ENCODE measurements around the gene TRPV3.
"Not testable (repeated sequence)": the region's sequence is repeated elsewhere in the genome, so short reads cannot be mapped to it uniquely, and the experiment has no call there.

TRPV3 gene

DNA sequence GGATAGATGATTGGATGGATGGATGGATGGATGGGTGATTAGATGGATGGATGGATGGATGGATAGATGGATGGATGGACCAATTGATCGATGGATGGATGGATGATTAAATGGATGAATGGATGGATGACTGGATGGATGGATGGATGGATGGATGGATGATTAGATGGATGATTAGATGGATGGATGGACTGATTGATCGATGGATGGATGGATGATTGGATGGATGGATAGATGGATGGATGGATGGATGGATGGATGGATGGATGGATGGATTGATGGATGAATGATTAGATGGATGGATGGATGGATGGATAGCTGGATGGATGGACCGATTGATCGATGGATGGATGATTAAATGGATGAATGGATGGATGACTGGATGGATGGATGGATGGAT, 38.1 kb downstream of the TRPV3 start:
- not testable (repeated sequence) for FAIRE-seq

DNA sequence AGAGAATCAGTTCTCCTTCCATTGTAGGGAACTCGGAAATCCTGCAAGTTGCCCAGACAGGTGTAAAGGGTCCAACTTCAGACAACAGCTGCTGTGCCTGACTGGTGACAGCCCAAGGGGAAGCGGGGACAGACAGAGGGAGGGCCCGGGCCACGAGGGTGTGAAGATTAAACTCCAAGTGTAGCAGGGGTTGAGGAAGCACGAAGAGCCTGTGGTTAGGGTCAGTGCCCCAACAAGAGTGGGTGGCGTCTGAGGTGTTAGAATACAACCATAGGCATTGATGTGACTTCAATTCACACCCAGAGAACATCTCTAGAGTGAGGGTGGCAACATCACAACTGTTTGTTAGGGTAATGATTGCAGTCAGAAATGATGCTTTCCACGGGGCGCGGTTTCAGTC, 42.7 kb downstream of the TRPV3 start:
- no peak for FAIRE-seq

DNA sequence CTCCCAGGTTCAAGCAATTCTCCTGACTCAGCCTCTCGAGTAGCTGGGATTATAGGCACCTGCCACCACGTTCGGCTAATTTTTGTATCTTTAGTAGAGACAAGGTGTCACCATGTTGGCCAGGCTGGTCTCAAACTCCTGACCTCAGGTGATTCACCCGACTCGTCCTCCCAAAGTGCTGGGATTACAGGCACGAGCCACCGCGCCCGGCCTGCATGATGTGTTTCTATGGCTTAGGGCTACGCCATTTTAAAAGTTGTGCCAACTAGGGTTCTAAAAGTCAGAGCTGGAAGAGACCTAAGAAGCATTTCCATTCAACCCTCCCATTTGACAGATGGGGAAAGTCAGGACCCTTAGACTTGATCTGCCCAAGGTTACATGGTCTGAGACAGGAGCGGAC, 43.4 kb downstream of the TRPV3 start:
- FAIRE-seq, result not testable (repeated sequence)

DNA sequence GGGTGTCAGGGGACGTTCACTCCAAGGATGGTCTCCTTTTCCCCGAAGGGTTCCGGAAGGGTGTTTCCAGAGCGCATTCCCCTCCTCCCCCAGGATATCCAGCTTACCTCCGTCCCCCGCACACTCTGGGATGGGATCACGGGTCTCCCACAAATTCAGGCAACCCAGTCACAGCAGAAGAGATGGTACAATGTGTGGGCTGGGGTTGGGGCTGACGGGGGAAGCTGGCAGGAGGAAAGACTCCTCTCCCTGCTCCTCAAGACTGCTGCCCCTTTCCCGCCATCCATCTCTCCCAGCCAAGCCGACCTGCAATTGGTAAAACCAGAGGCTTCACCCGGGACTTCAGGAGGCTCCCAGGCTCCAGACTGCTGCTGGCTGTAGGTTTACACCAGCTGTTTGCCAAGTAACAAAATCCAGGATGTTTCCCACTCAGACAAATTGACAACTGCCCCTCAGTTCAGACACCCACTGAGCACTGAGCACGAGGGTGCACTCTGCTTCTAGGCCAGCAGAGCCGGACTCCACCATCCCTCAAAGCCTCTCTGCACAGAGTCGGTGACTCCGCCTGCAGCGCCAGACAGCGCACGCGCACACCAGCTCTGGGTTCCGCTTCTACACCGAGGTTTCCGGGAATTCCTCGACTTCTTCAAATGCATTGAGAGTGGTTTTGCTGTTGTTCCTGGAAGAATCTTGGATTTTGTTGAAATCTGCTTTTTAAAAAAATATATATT, 44.1 kb downstream of the TRPV3 start:
- FAIRE-seq, result no peak

DNA sequence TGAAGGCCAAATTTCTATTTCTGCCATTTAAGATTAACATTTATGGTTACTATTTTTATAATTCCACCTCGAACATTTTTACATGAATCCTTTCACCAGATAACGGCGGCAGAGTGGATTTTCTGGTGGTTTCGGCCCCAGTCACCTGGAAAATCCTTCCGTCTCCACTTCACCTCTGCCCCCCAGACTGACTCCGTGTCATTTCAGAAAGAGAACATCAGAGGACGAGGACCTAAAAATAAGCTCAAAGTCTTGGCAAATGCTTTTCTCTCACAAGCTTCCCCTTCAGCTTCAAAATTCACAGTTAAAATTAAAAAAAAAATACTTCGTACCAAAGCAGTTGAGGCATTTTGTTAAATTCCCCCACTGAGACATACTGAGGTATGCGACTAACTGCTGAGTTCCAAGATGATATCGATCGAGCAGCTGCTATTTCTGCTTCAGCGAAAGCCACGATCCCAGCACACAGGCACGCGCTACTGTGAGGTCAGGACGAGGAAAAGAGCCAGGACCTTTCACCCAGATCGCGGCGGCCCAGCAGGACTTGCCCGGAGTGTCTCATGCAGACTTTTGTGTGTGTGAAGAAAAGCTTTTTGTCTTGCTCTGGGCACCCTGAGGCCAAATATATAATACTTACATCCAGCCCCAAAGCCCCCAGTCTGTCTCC, 45.0 kb downstream of the TRPV3 start:
- no peak for FAIRE-seq

DNA sequence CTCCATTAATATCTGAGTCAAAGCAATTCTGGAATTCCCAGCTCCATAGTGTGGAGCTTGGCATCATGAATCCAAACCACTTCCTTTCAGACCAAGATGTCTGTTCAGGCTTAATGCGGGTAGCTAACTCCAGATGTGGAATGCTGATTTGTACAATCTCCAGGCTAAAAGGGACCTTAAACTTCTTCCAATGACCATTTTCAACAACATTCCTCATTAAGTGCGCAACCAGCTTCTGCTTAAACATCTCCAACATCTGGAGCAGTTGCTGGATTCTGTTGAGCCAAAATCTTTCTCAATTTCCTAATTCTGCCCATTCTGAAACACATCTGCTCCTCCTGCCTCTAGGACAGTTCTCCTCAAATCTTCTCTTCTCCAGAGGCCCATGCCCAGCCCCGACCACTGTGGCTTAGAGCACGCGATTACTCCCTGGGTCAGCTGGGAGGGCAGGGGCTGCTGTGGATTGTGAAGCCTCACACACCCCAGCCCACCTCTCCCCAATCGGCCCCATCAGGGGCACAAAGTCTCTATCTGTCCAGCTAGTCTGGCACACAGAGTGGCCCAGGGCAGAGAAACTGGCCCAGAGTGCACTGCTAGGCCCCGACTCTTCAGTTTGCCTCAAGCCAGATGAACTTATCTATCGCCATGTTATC, 45.6 kb downstream of the TRPV3 start:
- no peak for FAIRE-seq

DNA sequence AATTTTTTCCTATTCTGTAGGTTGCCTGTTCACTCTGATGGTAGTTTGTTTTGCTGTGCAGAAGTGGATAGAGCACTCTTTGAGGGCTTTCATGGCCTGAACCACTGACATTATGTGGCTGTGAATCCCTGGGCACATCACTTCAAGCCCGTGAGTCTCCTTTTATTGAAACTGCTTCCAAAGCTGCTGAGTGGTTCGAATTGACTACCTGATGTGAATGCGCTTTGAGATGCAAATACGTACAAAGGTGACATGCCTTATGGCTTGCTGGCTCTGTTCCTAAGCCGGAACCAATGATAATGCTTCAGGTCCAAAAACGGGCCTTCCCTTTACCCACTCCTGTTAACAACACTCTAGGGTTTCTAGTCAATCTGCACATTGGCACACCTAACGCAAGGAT, 47.5 kb downstream of the TRPV3 start:
- FAIRE-seq, result no peak

DNA sequence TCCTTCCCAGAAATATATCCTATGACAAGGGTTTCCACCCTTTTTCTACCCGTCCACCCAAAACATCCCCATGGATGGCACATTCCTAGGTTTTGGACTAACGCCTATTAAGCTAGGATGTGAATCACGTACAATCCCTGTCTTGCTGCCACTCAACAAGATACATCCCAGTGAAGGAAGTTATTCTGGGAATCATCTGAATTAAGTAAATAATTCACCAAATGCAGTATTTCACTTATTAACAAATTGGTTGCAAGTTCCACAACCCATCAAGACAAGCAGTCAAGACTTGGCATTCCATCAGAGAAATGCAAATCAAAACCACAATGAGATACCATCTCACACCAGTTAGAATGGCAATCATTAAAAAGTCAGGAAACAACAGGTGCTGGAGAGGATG, 49.7 kb downstream of the TRPV3 start:
- FAIRE-seq, result no peak

DNA sequence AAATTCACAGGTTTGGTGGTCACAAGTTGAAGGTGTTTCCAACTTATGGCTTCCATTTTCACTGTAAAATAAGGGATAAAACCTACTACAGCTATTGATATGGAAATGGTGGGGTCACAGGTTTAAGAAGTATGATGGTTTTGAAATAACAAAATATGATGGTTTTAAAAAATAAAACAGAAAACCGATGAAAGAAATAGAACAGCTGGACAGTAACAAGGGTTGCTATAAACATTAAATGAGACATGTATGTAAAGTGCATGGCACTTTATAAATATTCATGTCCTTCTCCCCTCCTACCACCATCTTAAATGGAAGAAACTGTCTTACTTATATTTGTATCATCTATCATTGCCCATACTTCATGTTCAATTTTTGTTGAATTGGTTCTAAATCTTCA, 50.5 kb downstream of the TRPV3 start:
- no peak for FAIRE-seq

DNA sequence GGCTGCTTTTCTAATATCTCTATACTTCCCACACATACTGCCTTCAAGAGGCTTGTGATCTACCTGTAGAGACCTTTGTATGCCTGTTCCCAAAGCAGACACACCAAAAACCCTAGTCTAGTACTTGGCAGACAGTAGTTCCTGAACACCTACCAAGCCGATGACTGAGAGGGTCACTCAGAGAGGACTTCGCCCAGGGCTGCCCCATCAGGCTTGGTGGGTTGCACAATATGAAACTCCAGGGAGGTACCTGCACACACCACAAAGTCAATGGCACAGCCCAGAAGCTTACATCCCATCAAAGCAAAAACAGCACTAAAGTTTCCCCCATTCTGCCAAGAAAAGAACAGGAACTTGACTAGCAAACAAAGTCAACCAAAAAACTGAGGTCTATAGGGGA, 51.6 kb downstream of the TRPV3 start:
- no peak for FAIRE-seq

DNA sequence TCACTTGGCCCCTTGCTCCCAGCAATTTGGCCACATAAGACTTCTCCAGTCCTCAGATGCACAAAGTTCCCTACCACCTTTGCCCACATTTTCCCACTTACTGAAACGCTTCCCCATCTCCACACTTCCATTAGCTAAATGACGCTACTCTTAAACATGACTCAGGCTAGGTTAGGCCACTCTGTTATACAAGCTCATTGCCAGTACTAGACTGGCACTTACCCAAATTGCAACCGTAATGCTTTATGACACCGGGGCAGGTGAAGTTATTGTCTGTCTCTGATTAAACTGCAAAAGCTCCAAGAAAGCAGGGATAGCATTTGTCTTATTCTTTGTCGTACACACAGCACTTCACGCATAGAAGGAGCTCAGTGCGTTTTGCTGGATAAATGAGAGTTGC, 52.6 kb downstream of the TRPV3 start:
- FAIRE-seq, result no peak

DNA sequence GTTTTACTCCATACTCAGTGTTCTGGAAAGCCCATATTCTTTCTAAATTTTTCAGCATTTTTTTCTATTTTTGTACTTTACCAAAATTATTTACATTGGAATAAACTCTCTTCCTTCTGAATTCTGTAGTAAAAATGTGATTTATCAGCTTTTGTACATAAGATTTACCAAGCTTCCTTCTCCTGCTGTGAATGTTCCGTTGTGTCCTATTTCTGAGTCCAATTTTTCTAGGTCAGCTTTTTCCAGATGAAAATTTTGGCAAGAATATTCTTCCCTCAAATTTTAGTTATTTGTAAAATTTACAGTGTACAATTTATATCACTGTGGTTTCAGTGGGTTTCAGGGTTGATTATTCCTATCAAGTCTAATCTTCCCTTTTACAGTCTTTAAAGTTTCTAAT, 54.3 kb downstream of the TRPV3 start:
- FAIRE-seq, result no peak

DNA sequence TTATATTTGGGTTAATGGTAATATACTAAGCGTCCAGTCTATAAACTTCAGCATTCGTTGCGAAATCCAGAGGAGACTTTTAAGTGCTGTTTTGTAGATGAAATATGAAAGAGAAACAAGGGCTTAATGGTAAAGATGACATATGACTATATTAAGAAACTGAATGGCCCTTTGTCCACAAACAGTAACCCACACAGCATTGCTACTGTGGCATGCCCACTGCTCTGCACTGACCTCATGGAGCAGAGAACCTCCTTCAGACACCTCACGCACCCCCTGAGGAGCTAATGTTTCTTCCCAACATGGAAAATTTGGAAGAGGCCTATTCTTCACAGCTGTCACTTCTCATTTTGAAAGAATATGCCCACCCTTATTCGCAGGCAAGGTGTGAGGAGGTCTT, 55.1 kb downstream of the TRPV3 start:
- FAIRE-seq, result no peak

DNA sequence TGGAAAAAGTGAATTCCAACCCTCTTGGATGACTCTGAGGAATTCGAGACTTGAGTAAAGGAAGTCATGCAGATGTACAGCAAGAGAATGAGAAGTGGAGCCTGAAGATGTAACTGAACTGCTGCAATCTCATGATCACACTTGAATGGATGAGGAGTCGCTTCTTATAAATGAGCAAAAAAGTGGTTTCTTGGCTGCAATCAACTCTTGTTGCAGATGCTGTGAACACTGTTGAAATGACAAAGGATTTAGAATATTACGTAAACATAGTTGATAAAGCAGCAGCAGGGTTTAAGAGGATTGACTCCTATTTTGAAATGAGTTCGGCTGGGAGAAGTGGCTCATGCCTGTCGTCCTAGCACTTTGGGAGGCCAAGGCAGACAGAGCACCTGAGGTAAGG, 56.3 kb downstream of the TRPV3 start:
- FAIRE-seq, result no peak

DNA sequence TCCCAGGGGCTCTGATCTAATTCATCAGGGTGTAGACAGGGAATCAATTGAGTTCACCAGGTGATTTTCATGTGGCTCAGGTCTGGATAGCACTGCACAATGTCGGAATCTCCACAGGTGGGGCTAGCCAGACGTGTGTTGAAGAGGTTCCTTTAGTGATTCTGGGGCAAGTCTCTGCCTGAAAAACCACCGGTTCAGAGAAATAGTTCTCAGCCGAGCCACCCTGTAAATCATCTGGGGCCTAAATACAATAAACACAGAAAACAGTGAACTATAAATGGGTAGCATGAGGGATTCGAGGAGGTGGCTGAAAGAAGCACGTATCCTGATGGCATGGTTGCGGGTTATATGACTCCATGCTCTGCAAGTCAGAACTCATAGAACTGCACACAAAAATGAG, 60.5 kb downstream of the TRPV3 start:
- no peak for FAIRE-seq

DNA sequence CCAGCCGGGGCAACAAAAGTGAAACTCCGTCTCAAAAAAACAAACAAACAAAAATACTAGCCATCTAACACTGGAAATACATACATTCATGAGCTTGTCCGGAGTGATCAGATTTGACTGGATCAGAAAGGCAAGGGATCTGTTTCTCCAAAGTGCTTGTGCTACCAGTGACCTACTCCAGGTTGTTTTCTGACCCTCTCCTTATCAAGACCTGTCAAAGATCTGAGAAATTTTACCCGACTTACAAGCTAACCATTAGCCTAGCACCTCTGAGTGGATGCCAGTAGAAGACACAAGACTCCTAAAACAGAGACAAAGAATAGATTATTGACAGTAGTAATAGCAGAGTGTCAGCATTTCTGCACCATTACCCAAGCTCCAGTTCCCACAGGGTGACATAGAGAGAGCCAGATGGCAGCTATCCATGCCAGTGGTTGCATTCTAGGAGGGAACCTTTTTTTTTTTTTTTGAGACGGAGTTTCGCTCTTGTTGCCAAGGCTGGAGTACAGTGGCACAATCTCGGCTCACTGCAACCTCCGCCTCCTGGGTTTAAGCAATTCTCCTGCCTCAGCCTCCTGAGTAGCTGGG, 72.0 kb downstream of the TRPV3 start:
- no peak for FAIRE-seq

DNA sequence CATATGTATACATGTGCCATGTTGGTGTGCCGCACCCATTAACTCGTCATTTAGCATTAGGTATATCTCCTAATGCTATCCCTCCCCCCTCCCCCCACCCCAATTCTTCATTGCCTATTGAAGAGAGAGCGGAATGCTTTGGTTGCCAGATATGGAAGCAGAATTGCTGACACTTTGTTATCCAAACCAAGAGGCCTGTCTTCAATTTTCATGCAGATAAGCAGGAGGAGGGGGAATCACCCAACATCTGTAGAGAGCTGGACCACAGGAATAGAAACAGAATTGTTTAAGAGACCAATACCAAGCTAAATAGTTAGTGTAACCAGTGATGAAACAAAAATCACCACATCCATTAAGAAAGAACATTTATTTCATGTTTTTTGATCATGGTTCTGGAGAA, 74.8 kb downstream of the TRPV3 start:
- FAIRE-seq, result no peak

DNA sequence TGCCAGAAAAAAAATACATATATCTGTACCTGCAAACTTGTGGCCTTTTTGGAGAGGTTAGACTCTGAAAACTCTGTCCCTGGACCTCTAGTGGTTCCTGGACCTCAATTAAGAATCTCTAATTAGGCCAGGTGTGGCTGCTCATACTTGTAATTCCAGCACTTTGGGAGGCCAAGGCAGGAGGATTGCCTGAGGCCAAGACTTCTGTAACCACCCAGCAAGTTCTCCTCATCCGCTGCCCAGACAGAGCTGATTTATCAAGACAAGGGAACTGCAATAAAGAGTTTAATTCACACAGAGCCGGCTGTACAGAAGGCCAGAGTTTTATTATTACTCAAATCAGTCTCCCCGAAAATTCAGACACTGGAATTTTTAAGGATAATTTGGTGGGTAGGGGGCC, 77.6 kb downstream of the TRPV3 start:
- no peak for FAIRE-seq

DNA sequence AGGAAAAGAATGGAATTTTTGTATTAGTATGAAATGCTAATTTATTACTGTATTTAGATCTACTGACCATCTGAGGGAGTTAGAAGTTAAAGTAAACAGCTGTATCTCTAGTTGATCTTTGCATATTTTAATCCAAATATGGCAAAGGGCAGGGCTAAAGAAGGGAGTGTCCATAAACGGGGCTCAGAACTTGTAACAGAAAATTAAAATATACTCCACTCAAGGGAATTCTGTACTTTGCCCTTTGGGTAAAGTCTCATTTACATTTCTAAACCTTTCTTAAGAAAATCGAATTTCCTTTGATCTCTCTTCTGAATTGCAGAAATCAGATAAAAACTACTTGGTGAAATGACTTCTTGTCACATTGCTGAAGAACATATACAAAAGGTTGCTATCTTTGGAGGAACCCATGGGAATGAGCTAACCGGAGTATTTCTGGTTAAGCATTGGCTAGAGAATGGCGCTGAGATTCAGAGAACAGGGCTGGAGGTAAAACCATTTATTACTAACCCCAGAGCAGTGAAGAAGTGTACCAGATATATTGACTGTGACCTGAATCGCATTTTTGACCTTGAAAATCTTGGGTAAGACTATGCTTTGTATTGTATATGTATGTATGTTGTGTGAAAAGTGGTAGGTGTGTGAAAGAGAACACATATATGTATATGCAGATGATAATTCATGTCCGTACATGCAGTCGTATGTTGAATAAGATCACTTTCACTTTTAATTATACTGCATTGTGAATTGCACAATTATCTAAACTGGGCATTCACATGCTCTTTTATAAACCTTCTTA, 81.6 kb downstream of the TRPV3 start, which contains the start of gene ASPA:
Gene ASPA (plus strand): TSS at position 186 of the 799 bp plus-strand sequence. CDS start 163 bp downstream, at position 349.
- no peak for FAIRE-seq

DNA sequence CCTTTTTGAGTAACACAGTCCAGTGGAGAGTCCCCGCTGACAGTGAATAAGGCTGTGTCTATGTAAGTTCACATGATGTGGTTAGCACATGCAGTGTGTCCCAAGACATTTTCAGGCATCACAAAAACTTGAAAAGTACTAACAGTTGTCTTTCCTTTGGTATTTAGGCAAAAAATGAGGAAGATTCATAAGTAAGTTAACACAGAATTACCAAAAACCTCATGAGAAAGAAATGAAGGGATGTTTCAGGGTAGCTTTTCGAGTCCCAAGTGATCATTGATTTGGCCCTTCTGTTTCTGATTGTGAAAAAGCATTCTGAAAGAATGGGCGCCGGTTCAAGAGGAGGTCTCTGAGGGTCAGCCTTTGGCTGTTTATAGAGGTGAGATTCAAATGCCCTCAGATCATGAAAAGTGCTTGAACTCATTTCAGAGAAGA, 82.3 kb downstream of the TRPV3 start:
- FAIRE-seq, result no peak

DNA sequence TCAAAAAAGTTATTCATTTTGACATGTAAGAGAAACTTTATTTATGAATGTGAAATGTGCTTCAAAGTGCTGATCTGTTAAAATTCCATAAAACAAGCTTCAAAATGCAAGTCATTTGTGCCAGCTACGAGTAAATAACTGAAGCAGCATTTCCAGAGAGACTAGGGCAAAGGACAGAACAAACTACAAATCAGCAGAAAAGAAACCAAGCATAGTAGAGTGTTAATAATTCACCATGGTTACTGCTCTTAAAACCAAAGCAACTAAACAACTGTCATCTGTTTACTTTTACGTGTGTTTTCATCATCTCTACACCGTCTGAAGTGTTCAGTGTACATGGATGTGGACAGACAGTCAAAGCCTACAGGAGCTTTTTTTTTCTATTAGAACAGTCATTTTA, 83.4 kb downstream of the TRPV3 start:
- FAIRE-seq, result no peak

DNA sequence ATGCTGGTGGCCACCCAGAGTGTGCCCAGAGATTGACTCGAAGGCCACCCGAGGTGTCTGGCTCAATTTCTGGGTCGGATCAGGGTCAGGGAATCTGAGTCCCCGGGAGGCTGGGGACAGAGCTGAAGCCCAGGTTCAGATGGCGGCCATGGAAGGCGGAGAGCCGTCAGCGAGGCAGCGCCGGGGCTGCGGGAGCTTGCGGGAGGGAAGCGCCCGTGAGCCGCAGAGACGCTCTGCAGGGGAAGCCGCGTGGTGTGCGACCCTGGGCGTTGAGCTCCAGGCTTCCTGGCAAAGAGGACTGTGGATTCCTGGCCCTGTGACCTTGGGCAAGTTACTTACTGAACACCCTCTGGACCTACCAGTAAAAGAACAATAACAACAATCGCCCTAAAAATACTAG, 85.5 kb downstream of the TRPV3 start:
- FAIRE-seq, result no peak

DNA sequence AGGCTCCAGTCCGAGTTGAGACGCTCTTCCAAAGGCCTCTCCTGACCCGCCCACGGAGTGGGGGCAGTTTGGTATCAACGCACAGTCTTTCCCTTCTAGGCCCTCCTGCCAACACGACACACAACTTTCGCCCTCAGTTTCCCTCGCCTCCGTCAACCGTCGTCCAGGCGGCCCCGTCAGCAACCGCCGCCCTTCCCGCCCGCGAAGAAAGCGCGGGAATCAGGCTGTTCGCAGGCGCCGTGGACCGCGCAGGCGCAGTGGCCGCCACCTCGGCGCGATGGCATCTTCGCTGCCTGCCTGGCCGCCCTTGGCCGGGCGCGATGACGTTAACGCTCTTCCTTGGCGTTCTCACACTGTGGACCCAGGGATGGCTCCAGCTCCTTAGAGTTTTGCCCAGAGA, 86.0 kb downstream of the TRPV3 start, which contains the start of gene SPATA22:
Gene SPATA22 (minus strand): TSS at position 221 of the 400 bp plus-strand sequence. CDS start 2,494 bp downstream, outside the sequence.
- FAIRE-seq, result no peak

Data from G401.6 (cell line).